HL-60 (cell line): Measurements from ENCODE around the gene KIF3A.

Experiments used
- POLR2AphosphoS5 ChIP-seq: IDR thresholded peaks from 2 replicates; pipeline ENCODE4 v1.6.1; 2012; ENCODE audit warnings: low read depth
- TF ChIP-seq, protein P1 (sequence below): IDR thresholded peaks from one replicate; pipeline ENCODE4 v1.5.1; 2011; ENCODE audit warnings: low read length, control low read depth, inconsistent platforms; ENCODE audit not compliant: insufficient read depth
- TF ChIP-seq, protein P2 (sequence below): IDR thresholded peaks from 2 replicates; pipeline ENCODE4 v1.6.1; 2012; ENCODE audit warnings: low read depth; ENCODE audit not compliant: insufficient replicate concordance

DNA sequence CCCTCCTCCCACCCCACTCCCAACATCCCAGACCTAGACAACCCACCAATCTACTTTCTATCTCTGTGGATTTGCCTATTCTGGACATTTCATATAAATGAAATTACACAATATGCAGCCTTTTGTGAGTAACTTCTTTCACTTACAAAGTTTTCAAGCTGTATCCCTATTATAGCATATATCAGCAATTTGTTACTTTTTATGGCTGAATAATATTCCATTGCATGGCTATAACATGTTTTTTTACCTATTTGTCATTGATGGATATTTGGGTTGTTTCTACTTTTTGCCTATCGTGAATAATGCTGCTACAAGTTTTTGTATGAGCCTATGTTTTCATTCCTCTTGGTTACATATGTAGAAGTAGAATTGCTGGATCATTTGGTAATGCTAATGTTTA, 1.9 kb upstream of the KIF3A start:
- TF ChIP-seq, protein P1, sequence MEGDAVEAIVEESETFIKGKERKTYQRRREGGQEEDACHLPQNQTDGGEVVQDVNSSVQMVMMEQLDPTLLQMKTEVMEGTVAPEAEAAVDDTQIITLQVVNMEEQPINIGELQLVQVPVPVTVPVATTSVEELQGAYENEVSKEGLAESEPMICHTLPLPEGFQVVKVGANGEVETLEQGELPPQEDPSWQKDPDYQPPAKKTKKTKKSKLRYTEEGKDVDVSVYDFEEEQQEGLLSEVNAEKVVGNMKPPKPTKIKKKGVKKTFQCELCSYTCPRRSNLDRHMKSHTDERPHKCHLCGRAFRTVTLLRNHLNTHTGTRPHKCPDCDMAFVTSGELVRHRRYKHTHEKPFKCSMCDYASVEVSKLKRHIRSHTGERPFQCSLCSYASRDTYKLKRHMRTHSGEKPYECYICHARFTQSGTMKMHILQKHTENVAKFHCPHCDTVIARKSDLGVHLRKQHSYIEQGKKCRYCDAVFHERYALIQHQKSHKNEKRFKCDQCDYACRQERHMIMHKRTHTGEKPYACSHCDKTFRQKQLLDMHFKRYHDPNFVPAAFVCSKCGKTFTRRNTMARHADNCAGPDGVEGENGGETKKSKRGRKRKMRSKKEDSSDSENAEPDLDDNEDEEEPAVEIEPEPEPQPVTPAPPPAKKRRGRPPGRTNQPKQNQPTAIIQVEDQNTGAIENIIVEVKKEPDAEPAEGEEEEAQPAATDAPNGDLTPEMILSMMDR = no peak
- no peak for TF ChIP-seq POLR2AphosphoS5
- TF ChIP-seq, protein P2, sequence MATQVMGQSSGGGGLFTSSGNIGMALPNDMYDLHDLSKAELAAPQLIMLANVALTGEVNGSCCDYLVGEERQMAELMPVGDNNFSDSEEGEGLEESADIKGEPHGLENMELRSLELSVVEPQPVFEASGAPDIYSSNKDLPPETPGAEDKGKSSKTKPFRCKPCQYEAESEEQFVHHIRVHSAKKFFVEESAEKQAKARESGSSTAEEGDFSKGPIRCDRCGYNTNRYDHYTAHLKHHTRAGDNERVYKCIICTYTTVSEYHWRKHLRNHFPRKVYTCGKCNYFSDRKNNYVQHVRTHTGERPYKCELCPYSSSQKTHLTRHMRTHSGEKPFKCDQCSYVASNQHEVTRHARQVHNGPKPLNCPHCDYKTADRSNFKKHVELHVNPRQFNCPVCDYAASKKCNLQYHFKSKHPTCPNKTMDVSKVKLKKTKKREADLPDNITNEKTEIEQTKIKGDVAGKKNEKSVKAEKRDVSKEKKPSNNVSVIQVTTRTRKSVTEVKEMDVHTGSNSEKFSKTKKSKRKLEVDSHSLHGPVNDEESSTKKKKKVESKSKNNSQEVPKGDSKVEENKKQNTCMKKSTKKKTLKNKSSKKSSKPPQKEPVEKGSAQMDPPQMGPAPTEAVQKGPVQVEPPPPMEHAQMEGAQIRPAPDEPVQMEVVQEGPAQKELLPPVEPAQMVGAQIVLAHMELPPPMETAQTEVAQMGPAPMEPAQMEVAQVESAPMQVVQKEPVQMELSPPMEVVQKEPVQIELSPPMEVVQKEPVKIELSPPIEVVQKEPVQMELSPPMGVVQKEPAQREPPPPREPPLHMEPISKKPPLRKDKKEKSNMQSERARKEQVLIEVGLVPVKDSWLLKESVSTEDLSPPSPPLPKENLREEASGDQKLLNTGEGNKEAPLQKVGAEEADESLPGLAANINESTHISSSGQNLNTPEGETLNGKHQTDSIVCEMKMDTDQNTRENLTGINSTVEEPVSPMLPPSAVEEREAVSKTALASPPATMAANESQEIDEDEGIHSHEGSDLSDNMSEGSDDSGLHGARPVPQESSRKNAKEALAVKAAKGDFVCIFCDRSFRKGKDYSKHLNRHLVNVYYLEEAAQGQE = no peak
